ENCODE measurements around the gene MAP3K3.
A peak's percentile ranks its signal among the peaks of the same experiment; 100 is the strongest.

MAP3K3 gene

DNA sequence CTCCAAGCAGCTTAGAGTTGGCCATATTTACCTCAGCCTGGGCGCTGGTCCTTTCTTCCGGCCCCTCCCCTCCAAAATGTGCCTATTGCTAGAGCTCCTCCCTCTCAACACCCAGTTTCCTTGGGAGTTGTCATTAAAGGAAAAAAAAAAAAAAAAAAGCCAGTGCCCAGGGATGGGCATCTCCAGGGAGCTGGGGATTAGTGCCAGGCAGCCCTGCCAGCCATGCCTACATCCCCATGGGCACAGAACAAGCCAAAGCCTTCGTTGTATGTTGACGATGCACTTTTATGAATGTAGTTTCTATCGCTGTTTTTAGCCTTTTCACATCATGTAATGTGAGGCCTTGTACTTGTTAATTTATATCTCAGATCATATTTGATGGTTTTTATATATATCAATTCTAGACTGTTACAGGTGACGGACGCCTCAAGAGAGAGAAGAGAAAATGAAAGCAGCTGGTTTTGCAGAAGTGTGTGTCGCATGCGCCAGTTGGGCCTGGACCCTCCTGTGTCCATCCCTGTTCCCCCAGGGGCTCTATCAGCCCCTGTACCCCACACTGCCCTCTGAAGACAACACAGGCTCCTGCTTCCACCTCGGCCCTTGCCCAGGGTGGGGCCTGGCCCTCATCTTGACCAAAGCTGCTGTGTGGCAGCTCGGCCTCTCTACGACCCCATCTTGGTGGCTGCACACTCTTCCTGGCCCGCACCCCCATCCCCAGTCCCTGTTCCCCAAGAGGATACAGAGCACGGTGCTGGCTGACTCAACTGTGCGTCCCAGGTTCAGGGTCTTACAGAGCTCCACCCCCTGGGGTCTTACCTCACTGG is 72.9 kb downstream of the MAP3K3 start:
- TF ChIP-seq, protein P1, sequence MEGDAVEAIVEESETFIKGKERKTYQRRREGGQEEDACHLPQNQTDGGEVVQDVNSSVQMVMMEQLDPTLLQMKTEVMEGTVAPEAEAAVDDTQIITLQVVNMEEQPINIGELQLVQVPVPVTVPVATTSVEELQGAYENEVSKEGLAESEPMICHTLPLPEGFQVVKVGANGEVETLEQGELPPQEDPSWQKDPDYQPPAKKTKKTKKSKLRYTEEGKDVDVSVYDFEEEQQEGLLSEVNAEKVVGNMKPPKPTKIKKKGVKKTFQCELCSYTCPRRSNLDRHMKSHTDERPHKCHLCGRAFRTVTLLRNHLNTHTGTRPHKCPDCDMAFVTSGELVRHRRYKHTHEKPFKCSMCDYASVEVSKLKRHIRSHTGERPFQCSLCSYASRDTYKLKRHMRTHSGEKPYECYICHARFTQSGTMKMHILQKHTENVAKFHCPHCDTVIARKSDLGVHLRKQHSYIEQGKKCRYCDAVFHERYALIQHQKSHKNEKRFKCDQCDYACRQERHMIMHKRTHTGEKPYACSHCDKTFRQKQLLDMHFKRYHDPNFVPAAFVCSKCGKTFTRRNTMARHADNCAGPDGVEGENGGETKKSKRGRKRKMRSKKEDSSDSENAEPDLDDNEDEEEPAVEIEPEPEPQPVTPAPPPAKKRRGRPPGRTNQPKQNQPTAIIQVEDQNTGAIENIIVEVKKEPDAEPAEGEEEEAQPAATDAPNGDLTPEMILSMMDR (conservative IDR thresholded peaks at IDR 0.05; ENCODE audit: low read depth, low read length), result no peak
- no peak overlapping the region for H3K4me3 ChIP-seq (ENCODE audit: low read length)
- DNase-seq (ENCODE audit: low read depth), result no peak

DNA sequence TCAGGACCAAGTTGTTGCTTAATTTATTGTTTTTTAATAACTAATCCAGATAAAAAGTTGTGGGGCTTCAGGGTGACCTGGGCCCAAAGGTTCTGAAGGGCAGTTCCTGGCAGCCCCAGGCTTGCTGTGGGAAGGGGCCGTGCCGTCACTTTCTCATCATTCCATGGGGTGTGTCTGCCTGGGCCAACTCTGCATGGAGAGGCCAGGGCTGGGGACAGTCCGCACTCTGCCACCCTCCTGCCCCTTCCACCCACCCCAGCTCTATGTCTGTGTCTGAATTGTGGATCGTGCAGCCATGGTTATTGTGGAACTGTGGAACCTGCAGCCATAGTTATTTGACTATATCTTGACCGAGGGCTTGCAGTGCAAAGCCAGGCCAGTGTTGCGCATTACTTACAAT is 73.7 kb downstream of the MAP3K3 start:
- no peak for DNase-seq (ENCODE audit: low read depth)
- no peak overlapping the region for H3K4me3 ChIP-seq (ENCODE audit: low read length)
- TF ChIP-seq, protein P1 (conservative IDR thresholded peaks at IDR 0.05; ENCODE audit: low read depth, low read length), result no peak

DNA sequence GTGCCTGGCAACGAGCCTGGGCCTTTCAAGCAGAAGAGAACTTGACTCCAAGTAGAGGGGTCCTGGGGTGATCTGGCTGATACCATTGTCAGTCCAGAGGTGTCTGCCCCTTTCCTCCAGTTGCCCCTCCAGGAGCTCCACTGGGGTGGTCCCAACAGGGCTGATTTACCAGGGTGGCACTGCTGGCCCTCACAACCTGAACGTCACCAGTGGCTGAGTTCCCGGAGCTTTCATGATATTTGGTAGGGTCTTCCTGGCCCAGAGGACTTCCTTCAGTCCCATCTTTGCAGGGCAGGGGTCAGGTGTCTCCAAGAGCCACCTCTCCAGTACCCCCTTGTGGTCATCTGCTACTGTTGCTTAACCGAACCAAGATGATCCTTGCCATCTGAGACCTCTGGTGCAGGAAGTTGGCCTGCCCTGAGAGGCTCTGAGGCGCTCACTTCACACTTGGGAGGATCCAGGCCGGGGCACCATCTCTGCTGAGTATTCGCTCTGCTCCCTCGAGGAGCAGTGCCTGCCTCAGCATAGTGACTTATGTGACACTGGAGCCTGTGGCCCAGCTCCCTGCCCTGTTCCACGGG is 74.3 kb downstream of the MAP3K3 start:
- DNase-seq (ENCODE audit: low read depth), result no peak
- TF ChIP-seq, protein P1 (conservative IDR thresholded peaks at IDR 0.05; ENCODE audit: low read depth, low read length), result peak; percentile 59
- no peak overlapping the region for H3K4me3 ChIP-seq (ENCODE audit: low read length)

DNA sequence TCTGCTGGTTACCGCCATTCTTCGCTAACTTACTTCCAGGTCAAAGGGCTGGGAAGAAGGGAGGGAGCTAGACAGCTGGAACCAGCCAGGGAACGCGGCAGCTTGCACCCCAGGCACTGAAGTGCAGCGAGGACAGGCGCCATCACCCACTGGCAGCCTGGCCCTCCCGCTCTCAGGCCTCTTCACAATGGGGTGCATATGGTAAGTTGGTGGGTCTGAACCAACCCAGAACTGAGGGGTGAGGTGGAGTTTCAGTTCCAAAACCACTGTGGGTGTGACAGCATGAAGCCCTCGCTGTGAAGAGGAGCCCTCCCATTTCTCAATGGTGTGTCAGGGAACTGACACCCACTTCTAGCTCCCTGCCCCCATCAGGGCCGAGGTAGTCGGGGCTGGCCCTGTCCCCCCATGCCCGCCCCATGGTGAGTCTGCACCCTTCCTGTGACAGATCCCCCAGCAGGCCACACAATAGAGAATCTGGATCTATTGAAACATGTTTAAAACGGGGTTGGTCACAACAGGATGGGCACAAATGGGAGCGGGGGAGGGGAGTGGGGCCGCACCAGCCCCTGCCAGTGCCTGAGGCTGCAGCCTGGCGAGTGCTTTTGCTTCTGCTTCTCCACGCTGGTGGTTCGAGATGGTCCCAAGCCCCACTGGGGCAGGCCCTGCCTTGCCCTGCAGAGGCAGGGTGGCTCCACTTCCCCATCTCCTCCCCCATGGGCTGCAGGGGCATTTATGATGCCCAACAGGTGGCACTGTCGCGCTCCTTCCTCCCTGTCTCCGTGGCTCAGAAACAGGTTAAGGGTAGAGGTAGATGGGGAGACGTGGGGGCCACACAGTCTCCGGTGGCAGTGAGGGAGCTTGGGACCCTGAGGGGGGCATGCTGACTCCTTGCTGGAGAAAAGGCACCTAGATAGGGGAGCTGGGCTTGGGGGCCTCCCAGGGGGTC is 75.4 kb downstream of the MAP3K3 start:
- DNase-seq (ENCODE audit: low read depth), result no peak
- TF ChIP-seq, protein P1 (conservative IDR thresholded peaks at IDR 0.05; ENCODE audit: low read depth, low read length), result peak; percentile 62
- no peak overlapping the region for H3K4me3 ChIP-seq (ENCODE audit: low read length)

DNA sequence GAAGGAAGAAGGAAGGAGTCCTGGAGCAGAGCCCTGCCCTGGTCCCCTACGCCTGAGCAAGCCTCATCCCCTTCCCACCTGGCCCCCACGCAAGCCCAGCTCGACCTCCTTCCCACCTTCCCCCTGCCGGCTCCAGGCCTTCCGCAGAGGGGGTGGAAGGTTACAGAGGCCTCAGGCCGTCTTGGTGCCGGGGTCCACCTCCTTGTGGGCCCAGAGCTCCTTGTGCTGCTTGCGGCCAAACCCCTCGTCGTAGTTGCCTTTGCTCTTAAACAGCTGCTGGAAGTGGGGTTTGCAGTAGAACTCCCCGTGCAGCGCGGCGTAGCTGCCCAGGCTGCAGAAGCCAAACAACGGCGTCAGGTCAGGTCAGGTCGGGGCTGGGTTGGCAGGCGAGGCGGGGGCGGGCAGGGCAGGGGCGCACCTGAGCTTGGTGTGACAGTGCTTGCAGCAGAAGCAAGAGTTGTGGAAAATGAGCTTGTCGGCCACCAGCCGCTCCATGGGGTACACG is 76.2 kb downstream of the MAP3K3 start:
- TF ChIP-seq, protein P1 (conservative IDR thresholded peaks at IDR 0.05; ENCODE audit: low read depth, low read length), result no peak
- DNase-seq (ENCODE audit: low read depth), result no peak
- peak overlapping the region; percentile 49 for H3K4me3 ChIP-seq (ENCODE audit: low read length)

DNA sequence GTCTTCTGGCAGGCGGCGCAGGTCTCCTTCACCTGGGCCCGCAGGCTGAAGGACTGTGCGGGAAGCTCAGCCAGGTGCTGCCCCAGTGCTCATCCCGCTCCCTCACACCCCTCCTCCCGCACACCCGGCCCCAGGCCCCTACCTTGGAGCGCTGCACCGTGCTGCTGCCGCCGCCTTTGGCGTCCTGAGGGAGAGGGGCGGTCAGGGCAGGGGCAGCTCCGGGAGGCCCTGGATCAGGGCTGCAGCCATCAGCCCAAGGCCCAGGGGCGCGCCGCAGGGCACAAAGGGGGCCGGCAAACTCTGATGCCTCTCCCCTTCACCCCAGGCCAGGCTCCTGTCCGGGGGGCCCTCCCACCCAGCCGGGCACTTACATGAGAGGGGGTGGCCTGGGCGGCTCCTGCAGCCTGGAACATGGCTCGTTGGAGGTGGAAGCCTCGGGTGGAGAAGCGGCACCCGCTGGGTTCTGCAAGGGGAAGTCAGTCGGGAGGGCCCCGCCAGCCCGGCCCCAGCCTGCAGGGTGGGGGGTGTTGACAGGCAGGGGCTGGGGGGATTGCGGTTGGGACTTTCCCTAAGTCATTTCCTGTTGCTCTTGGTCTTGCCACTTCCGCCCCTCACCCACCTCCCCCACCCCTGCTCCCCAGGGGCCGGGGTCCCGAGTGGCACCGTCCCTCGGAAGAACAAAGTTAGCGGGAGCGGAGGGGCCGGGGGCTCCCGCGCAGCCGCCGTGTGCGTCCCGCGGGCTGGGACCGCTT is 76.8 kb downstream of the MAP3K3 start:
- H3K4me3 ChIP-seq (ENCODE audit: low read length), result peak overlapping the region; percentile 49
- TF ChIP-seq, protein P1 (conservative IDR thresholded peaks at IDR 0.05; ENCODE audit: low read depth, low read length), result no peak
- DNase-seq (ENCODE audit: low read depth), result no peak

Data from retinal pigment epithelial cell (primary cell).